CD4-positive, alpha-beta T cell treated with Interleukin-21 for 1 hour (primary cell): ENCODE results near the gene ACTG2.
"Not testable (repeated sequence)": the region's sequence is repeated elsewhere in the genome, so short reads cannot be mapped to it uniquely, and the experiment has no call there.

Experiments
- DNase-seq: peaks from one replicate; pipeline ENCODE4 v3.0.0-alpha.2; 2020

The ACTG2 gene

GRCh38 chr2:73893764-73894474 is 1.1 kb downstream of the ACTG2 start:
- DNase-seq = no peak

DNA sequence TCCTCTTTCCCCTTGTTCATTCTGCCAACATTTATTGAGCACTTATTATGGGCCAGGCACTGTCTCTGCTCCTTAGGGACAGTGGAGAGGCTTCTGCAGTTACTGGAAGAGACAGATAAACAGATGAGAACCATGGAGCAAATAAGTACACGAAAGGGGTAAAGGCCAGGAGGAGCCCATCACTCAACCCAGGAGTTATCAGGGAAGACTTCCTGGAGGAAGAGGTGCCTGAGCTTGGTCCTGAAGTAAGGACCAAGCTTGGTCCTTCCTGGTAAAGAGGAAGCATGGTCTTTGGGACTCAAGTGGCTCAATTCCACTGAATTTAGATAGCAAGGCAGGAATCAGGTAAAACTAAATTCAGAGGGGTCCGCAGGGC is 1.7 kb downstream of the ACTG2 start:
- DNase-seq = no peak

GRCh38 chr2:73894877-73895276 is 2.1 kb downstream of the ACTG2 start:
- DNase-seq = no peak

DNA sequence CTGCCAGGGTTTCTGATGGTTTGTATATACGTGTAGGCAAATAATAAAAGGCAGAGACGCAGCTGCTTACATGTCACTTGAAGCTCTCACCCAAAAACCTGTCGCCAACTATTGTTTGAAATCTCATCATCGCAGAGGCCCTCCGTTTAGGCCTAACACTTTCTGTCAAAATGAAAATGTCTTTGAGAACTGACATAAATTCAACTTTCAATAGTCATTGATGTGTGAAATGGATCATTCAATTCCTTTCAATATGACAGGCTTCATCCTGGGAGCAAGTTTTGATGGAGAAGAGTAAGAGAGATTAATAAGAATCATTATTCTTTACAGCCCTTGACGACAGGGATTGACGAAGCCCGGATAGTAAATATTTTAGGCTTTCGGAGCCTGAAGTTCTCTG is 2.7 kb downstream of the ACTG2 start:
- DNase-seq = no peak

GRCh38 chr2:73896362-73897239 is 3.8 kb downstream of the ACTG2 start:
- DNase-seq = peak; percentile 23

DNA sequence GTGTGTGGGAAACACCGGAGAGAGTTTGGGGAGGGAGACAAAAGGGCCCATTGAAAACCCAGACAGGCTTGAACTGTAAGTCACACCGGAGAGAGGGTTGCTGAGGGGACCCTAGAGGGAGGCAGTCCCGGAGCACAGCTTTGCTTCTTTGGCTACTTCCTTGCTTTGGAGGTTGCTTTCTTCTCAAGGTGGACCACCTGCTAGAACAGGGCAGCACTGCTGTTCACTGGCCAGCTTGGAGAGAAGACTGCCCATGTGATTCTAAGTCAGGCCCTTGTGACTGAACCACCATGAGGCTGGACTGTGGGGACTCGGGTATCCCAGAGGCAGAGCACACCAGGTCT is 4.4 kb downstream of the ACTG2 start:
- no peak for DNase-seq

- DNase-seq = no peak
Observed at GRCh38 chr2:73897934-73898333, 5.1 kb downstream of the ACTG2 start.

DNA sequence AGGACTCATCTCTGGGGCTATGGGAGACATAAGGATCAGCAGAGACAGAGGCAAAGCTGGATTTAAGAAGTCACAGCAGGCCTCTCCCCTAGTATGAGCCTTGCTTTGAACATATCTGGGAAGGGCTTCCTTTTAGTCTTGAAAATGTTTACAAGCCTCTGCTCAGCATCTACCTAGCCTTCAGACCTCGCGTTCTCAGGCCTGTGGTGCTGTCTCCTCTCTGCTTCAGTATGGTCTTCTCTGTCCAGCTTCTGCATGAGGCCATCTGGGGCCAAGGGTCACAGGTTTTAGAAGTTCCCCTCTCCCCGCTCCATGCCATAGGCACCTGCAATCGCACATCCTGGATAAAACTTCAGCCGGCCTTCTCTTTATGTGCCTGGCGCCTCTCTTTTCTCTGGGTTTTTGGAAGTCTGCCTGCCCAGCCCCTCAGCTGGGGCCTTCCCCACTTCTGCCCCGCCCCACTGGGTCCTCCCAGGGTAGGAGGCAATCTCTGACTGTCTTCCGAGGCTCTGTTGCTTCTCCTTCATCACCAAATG is 7.1 kb downstream of the ACTG2 start:
- DNase-seq = no peak

DNA sequence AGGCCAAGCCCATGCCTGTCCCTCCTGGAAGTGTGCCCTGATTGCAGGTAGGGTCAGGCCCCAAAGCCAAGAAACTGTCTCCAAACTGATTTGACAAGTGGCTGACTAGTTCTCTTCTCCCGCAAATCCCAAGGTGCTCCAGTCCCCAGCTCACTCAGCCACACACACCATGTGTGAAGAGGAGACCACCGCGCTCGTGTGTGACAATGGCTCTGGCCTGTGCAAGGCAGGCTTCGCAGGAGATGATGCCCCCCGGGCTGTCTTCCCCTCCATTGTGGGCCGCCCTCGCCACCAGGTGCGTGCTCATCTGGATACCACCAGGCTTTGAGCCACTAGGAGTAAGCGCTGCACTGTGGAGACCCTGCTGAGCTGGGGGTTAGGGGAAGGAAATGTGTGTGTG is 8.3 kb downstream of the ACTG2 start:
- no peak for DNase-seq

DNA sequence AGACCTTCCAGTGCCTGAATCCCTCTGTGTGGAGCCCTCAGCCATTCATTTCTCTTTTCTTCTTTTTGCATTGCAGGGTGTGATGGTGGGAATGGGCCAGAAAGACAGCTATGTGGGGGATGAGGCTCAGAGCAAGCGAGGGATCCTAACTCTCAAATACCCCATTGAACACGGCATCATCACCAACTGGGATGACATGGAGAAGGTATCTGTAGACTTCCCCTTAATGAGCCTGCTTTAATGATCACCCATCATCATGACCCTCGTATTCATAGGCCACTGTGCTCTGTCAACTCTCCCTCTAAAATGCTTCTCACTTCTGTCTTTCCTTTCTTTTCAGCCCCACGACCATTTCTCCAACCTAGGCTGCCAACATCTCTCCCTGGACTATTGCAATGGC is 9.5 kb downstream of the ACTG2 start:
- no peak for DNase-seq

DNA sequence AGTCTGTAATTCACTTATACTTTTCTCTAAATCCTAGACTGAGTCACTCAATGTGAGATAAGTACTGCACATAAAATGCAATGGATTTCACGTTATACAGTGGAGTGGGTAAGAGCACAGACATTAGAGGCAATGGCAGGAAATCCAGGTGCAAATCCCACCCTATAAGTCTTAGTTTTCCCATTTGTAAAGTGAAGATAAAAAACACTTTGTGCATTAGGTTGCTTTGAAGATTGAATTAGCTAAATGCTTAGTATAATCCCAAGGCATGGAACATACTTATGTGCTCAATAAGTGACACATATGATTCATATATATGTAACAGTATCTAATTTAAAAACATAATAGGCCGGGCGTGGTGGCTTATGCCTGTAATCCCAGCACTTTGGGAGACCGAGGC is 10.5 kb downstream of the ACTG2 start:
- no peak for DNase-seq

DNA sequence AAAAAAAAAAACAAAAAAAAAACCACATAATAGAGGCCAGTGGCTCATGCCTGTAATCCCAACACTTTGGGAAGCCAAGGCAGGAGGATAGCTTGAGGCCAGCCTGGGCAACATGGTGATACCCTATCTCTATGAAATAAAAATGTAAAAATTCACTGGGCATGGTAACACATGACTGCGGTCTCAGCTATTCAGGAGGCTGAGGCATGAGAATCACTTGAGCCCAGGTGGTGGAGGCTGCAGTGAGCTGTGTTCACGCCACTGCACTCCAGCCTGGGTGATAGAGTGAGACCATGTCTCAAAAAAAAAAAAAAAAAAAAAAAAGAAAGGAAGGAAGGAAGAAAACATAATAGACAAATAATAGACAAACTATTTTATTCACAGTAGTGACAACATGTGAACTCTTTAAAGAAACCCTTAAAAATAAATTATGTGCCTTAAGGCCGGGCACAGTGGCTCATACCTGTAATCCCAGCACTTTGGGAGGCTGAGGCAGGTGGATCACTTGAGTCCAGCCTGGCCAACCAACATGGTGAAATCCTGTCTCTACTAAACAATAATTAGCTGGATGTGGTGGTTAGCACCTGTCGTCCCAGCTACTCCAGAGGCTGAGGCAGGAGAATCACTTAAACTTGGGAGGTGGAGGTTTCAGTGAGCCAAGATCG is 11.3 kb downstream of the ACTG2 start:
- DNase-seq = not testable (repeated sequence)

DNA sequence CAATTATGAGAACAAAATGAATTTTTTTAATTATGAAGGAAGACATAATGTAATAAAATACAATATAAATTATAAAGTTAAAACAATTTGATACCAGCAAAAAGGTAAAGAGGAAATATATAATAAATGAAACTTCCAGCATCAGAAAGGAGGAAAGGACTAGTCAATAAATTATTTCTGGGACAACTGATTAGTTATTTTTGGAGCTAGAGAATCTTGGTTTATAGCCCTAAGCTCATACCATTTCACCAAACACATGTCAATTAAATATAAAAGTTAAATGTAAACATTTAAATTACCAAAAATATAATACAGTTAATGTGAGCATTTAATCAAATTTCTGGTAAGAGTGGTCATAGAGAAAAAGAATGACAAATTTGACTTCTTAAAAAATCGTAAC is 12.1 kb downstream of the ACTG2 start:
- DNase-seq = no peak

GRCh38 chr2:73906847-73907505 is 14.2 kb downstream of the ACTG2 start:
- no peak for DNase-seq

- peak; percentile 65 for DNase-seq
Observed at GRCh38 chr2:73907840-73908452, 15.1 kb downstream of the ACTG2 start.

- DNase-seq = no peak
Observed at GRCh38 chr2:73908689-73909652, 16.2 kb downstream of the ACTG2 start.

DNA sequence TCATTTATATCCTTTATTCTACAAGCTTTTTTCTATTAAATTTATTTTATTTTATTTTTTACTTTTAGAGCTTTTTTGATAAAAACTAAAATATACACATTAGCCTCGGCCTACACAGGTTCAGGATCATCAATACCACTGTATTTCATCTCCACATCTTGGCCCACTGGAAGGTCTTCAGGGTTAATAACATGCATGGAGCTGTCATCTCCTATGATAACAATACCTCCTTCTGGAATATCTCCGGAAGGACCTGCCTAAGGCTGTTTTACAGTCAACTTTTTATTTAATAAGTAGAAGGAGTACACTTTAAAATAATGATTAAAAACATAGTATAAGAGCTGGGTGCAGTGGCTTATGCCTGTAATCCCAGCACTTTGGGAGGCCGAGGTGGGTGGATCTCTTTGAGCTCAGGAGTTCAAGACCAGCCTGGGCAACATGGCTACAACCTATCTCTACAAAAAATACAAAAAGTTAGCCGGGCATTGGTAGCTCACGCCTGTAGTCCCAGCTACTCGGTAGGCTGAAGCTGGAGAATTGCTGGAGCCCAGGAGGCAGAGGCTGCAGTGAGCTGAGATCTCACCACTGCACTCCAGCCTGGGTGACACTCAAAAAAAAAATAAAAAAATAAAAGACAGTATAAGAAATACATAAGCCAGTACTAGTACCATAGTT is 18.2 kb downstream of the ACTG2 start:
- no peak for DNase-seq

- no peak for DNase-seq
Observed at GRCh38 chr2:73911548-73912208, 18.9 kb downstream of the ACTG2 start.

- DNase-seq = no peak
Observed at GRCh38 chr2:73913414-73914054, 20.7 kb downstream of the ACTG2 start.

GRCh38 chr2:73914667-73915066 is 21.9 kb downstream of the ACTG2 start:
- no peak for DNase-seq
